Measurements from ENCODE around the gene TEX264.
"Not testable (repeated sequence)": the region's sequence is repeated elsewhere in the genome, so short reads cannot be mapped to it uniquely, and the experiment has no call there.

Gene TEX264, protein sequence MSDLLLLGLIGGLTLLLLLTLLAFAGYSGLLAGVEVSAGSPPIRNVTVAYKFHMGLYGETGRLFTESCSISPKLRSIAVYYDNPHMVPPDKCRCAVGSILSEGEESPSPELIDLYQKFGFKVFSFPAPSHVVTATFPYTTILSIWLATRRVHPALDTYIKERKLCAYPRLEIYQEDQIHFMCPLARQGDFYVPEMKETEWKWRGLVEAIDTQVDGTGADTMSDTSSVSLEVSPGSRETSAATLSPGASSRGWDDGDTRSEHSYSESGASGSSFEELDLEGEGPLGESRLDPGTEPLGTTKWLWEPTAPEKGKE

DNA sequence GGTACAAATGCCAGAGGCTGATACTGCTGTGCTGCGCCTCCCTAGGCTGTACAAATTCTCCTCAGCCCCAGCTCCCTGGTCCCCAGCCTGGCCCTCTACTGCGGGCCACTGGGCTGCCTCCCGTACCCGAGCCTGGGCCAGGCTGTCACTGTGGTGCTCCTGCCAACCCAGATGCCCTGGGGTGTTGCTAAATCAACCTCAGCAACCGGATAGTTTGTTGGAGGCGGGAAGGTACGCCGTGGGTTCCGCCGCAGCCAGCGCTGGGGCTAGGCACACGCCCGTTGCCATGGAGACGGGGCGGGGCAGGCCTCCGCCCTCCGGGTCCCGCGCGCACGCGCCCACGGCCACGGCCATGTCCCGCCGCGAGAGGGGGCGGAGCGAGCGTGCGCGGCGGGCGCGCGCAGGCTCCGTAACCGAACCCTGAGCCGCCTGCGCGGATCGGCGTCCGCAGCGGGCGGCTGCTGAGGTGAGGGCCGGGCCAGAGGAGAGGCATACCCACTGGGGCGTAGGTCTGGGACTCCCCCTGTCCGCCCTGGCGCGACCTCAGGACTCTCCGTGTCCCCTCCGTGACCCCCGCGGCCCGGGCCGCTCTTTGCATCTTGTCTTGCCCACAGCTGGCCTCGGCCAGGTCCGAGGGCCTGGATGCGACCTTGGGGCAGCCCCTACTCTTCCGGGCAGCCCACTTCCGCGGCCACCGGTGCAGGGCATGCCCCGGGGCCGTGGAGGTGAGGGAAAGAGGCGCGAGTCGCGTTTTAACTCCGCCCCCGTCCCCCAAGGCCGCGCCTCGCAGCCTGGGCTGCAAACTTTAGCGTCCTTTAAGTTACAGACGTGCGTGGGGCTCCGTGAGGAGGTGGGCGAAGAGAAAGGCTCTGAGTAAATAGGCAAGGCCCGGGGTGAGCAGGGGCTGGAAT is at the start of gene TEX264:
Gene TEX264, plus strand, starts transcription at position 430 of the 911 bp plus-strand sequence. CDS start 3,053 bp downstream, outside the sequence.
- peak within 1 kb of the TSS; percentile 74 for H3K4me3 ChIP-seq (ENCODE audit: low read depth, low read length)
- H3K9ac ChIP-seq (ENCODE audit: low read depth, low read length) = peak within 1 kb of the TSS; percentile 73
- peaks cover 8% of the 10 kb centered on the region for H3K4me1 ChIP-seq (ENCODE audit: control insufficient read depth, insufficient read depth, low read length)
- H3K9me3 ChIP-seq (ENCODE audit: control insufficient read depth, insufficient read depth, low read length) = no peaks in the 10 kb centered on the region
- H3K36me3 ChIP-seq (ENCODE audit: control insufficient read depth, insufficient read depth, low read length) = no peaks in the 10 kb centered on the region
- peaks cover 2% of the 10 kb centered on the region for H3K27me3 ChIP-seq (ENCODE audit: control insufficient read depth, insufficient read depth, low read length)

DNA sequence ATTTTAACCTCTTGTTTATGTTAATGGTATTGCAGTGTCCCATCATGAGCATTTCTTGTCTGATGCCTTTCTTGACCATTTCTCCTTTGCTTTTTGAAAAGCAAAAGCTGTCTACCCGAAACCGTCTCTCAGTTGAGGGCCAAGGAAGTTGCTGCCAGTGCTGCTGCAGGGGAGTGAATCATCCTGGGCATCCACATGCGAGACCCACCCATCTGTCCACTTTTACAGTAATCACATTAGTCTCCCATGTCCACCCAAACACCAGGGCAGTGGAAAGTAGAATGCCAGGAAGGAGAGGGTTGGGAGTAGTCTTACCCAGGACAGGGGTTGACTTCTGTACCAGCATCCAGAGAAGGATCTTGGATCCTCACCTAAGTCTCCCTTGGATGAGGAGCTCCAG is 48.6 kb upstream of the TEX264 start:
- Histone ChIP-seq H3K4me1 (ENCODE audit: control insufficient read depth, insufficient read depth, low read length) (peaks cover 10% of the 10 kb centered on the region), H3K27me3 (ENCODE audit: control insufficient read depth, insufficient read depth, low read length) (no peaks in the 10 kb centered on the region), H3K9me3 (ENCODE audit: control insufficient read depth, insufficient read depth, low read length) (no peaks in the 10 kb centered on the region), H3K36me3 (ENCODE audit: control insufficient read depth, insufficient read depth, low read length) (no peaks in the 10 kb centered on the region), H3K4me3 (ENCODE audit: low read depth, low read length) (no peak overlapping the region), H3K9ac (ENCODE audit: low read depth, low read length) (no peak overlapping the region)

DNA sequence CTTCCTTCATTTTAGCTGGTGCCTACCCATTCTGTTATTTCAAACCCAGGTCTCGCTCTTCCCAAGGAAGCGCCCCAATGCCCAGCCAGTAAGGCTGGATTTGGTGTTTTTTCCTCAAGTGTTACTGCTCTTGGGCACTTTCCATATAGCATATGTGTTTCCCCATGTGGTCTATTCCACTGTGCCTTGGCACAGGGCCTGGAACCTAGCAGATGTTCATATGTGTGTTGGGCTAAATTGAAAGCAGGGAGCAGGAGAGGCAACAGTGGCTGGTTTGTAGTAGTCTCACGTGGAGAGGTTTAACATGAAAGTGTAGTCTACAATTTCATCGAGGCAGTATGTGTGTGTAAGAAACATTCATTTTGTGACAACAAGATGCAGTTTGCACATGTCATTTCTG is 48.2 kb upstream of the TEX264 start:
- H3K36me3 ChIP-seq (ENCODE audit: control insufficient read depth, insufficient read depth, low read length) = no peaks in the 10 kb centered on the region
- H3K4me1 ChIP-seq (ENCODE audit: control insufficient read depth, insufficient read depth, low read length) = peaks cover 10% of the 10 kb centered on the region
- no peak overlapping the region for H3K9ac ChIP-seq (ENCODE audit: low read depth, low read length)
- no peak overlapping the region for H3K4me3 ChIP-seq (ENCODE audit: low read depth, low read length)
- no peaks in the 10 kb centered on the region for H3K9me3 ChIP-seq (ENCODE audit: control insufficient read depth, insufficient read depth, low read length)
- H3K27me3 ChIP-seq (ENCODE audit: control insufficient read depth, insufficient read depth, low read length) = no peaks in the 10 kb centered on the region

DNA sequence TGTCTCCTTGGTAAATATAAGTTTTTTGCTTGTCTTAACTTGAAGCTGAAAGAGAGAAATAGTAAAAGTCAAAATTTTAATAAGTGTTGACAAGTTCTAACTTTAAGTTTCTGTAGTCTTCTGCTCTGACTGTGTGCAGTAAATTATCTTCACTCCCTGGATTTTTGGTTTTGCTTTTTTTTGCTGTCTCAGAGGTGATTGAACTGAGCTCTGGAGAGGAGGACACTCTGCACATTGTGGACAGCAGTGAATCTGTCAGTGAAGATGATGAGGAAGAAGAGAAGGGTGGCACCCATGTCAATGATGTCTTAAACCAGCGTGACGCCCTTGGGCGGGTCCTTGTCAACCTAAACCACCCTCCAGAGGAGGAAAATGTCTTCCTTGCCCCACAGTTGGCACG is 40.5 kb upstream of the TEX264 start:
- Histone ChIP-seq H3K36me3 (ENCODE audit: control insufficient read depth, insufficient read depth, low read length) (peaks cover 9% of the 10 kb centered on the region), H3K27me3 (ENCODE audit: control insufficient read depth, insufficient read depth, low read length) (no peaks in the 10 kb centered on the region), H3K4me3 (ENCODE audit: low read depth, low read length) (no peak overlapping the region), H3K9me3 (ENCODE audit: control insufficient read depth, insufficient read depth, low read length) (no peaks in the 10 kb centered on the region), H3K9ac (ENCODE audit: low read depth, low read length) (no peak overlapping the region), H3K4me1 (ENCODE audit: control insufficient read depth, insufficient read depth, low read length) (no peaks in the 10 kb centered on the region)

DNA sequence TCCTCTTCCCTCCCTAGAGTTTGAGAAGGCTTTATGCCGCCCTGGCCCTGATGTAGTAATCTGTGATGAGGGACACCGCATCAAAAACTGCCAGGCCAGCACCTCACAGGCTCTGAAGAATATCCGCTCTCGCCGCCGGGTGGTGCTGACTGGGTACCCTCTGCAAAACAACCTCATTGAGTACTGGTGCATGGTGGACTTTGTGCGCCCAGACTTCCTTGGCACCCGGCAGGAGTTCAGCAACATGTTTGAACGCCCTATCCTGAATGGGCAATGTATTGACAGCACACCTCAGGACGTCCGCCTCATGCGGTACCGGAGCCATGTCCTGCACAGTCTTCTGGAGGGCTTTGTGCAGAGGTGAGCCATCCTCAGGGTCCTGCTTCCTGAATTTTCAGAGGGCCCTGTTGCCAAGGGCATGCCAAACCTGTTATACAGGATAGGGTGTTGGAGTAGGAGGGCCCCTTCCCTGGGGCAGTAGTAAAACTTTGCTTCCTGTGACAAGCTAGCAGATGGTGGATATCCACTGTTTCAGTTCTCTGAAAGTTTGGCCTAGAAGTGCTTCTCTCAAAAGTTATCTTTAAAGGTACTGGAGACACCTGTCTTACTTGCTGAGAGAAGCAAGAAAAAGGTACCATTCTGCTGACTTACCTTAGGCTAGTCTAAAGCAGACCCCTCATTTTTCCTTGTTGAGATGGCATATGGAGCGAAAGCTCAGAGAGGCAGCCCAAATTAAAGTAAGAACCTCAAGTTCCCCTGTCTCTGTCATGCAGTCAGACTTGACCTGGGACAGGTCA is 33.7 kb upstream of the TEX264 start:
- Histone ChIP-seq H3K36me3 (ENCODE audit: control insufficient read depth, insufficient read depth, low read length) (peaks cover 29% of the 10 kb centered on the region), H3K9me3 (ENCODE audit: control insufficient read depth, insufficient read depth, low read length) (no peaks in the 10 kb centered on the region), H3K4me3 (ENCODE audit: low read depth, low read length) (no peak overlapping the region), H3K4me1 (ENCODE audit: control insufficient read depth, insufficient read depth, low read length) (no peaks in the 10 kb centered on the region), H3K27me3 (ENCODE audit: control insufficient read depth, insufficient read depth, low read length) (no peaks in the 10 kb centered on the region), H3K9ac (ENCODE audit: low read depth, low read length) (no peak overlapping the region)

DNA sequence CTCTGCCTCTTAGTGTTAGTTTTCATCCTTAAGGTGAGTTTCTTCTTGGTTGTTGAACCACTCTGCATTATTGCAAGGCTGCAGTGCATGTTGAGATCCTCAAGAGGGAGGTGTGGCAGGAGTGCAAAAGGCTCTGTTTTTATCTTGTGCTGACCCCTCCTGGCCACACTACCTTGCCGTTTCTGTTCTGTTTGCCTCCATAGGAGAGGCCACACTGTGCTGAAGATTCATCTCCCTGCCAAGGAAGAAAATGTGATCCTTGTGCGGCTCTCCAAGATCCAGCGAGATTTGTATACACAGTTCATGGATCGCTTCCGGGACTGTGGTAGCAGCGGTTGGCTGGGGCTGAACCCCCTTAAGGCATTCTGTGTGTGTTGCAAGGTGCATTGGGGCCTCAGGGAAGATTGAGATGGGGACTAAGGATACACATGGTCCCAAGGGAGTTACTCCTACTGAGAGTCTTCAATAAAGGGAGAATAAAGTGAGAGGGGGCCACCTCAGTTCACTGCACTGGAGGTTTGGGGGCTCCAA is 33.0 kb upstream of the TEX264 start:
- no peaks in the 10 kb centered on the region for H3K27me3 ChIP-seq (ENCODE audit: control insufficient read depth, insufficient read depth, low read length)
- no peak overlapping the region for H3K9ac ChIP-seq (ENCODE audit: low read depth, low read length)
- H3K4me1 ChIP-seq (ENCODE audit: control insufficient read depth, insufficient read depth, low read length) = no peaks in the 10 kb centered on the region
- H3K4me3 ChIP-seq (ENCODE audit: low read depth, low read length) = no peak overlapping the region
- no peaks in the 10 kb centered on the region for H3K9me3 ChIP-seq (ENCODE audit: control insufficient read depth, insufficient read depth, low read length)
- peaks cover 29% of the 10 kb centered on the region for H3K36me3 ChIP-seq (ENCODE audit: control insufficient read depth, insufficient read depth, low read length)

DNA sequence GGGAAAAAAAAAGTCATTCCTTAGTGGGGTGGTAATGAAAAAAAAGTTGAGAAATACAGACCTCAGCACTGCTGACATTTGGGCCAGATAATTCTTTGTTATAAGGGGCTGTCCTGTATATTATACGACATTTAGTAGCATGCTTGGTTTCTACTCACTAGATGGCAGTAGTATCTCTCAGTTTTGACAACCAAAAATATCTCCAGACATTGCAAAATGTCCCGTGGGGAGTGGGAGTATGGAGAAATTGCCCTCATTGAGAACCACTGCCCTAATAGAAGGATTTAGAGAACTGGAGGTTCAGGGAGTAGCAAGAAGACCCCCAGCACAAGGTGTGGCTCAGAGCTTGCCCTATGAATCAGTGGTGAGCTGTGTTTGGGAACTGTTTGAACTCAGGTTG is 28.6 kb upstream of the TEX264 start:
- H3K4me3 ChIP-seq (ENCODE audit: low read depth, low read length) = no peak overlapping the region
- H3K27me3 ChIP-seq (ENCODE audit: control insufficient read depth, insufficient read depth, low read length) = no peaks in the 10 kb centered on the region

DNA sequence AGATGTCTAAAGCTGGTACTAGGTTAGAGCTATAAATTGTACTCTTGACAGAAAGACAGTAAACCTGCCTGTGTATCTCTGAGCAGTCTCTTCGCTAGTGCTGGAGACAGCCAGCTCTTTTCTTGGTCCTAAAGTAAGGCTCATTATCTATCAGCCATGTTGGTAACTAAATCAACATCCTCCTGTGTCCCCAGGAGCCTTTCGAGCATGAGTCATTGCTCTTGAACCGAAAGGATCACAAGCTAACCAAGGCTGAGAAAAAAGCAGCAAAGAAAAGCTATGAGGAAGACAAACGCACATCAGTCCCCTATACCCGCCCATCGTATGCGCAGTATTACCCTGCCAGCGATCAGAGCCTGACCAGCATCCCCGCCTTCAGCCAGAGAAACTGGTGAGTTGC is 25.0 kb upstream of the TEX264 start:
- Histone ChIP-seq H3K9ac (ENCODE audit: low read depth, low read length) (no peak overlapping the region), H3K4me1 (ENCODE audit: control insufficient read depth, insufficient read depth, low read length) (no peaks in the 10 kb centered on the region), H3K36me3 (ENCODE audit: control insufficient read depth, insufficient read depth, low read length) (peaks cover 25% of the 10 kb centered on the region), H3K4me3 (ENCODE audit: low read depth, low read length) (no peak overlapping the region), H3K9me3 (ENCODE audit: control insufficient read depth, insufficient read depth, low read length) (no peaks in the 10 kb centered on the region), H3K27me3 (ENCODE audit: control insufficient read depth, insufficient read depth, low read length) (no peaks in the 10 kb centered on the region)

More for the DNA sequence above, 28.6 kb upstream of the TEX264 start:
- Histone ChIP-seq H3K9me3 (ENCODE audit: control insufficient read depth, insufficient read depth, low read length) (no peaks in the 10 kb centered on the region), H3K4me1 (ENCODE audit: control insufficient read depth, insufficient read depth, low read length) (no peaks in the 10 kb centered on the region), H3K9ac (ENCODE audit: low read depth, low read length) (no peak overlapping the region), H3K36me3 (ENCODE audit: control insufficient read depth, insufficient read depth, low read length) (peaks cover 33% of the 10 kb centered on the region)

DNA sequence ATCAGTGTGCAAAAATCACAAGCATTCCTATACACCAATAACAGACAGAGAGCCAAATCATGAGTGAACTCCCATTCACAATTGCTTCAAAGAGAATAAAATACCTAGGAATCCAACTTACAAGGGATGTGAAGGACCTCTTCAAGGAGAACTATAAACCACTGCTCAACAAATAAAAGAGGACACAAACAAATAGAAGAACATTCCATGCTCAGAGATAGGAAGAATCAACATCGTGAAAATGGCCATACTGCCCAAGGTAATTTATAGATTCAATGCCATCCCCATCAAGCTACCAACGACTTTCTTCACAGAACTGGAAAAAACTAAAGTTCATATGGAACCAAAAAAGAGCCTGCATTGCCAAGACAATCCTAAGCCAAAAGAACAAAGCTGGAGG is 18.9 kb upstream of the TEX264 start:
- H3K9ac ChIP-seq (ENCODE audit: low read depth, low read length); H3K4me3 ChIP-seq (ENCODE audit: low read depth, low read length); H3K27me3 ChIP-seq (ENCODE audit: control insufficient read depth, insufficient read depth, low read length); H3K4me1 ChIP-seq (ENCODE audit: control insufficient read depth, insufficient read depth, low read length); H3K9me3 ChIP-seq (ENCODE audit: control insufficient read depth, insufficient read depth, low read length): not testable (repeated sequence)
- peaks cover 15% of the 10 kb centered on the region for H3K36me3 ChIP-seq (ENCODE audit: control insufficient read depth, insufficient read depth, low read length)

DNA sequence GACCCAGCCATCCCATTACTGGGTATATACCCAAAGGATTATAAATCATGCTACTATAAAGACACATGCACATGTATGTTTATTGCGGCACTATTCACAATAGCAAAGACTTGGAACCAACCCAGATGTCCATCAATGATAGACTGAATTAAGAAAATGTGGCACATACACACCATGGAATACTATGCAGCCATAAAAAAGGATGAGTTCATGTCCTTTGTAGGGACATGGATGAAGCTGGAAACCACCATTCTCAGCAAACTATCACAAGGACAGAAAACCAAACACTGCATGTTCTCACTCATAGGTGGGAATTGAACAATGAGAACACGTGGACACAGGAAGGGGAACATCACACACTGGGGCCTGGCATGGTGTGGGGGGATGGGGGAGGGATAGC is 17.6 kb upstream of the TEX264 start:
- H3K36me3 ChIP-seq (ENCODE audit: control insufficient read depth, insufficient read depth, low read length); H3K9me3 ChIP-seq (ENCODE audit: control insufficient read depth, insufficient read depth, low read length); H3K4me3 ChIP-seq (ENCODE audit: low read depth, low read length); H3K9ac ChIP-seq (ENCODE audit: low read depth, low read length); H3K27me3 ChIP-seq (ENCODE audit: control insufficient read depth, insufficient read depth, low read length); H3K4me1 ChIP-seq (ENCODE audit: control insufficient read depth, insufficient read depth, low read length): not testable (repeated sequence)

DNA sequence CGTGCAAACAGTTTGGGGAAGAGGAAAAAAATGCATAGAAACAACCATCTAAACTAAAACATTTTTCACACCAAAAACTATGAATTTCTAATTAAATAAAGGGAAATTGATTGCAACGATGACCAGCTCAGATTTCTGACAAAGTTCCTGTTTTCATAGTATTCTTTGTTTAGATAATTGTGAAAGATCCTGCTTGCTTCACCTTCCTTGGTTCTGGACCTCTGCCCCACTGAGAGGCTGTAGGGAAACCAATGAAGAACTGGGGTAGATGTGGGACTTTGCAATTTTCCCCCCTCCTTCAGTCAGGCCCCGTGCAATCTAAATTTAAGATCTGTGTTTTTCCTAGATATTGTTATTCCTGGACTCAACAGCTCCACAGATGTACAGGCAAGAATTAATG is 13.8 kb upstream of the TEX264 start:
- H3K4me1 ChIP-seq (ENCODE audit: control insufficient read depth, insufficient read depth, low read length) = no peaks in the 10 kb centered on the region
- peaks cover 14% of the 10 kb centered on the region for H3K36me3 ChIP-seq (ENCODE audit: control insufficient read depth, insufficient read depth, low read length)
- no peak overlapping the region for H3K9ac ChIP-seq (ENCODE audit: low read depth, low read length)
- H3K9me3 ChIP-seq (ENCODE audit: control insufficient read depth, insufficient read depth, low read length) = no peaks in the 10 kb centered on the region
- no peaks in the 10 kb centered on the region for H3K27me3 ChIP-seq (ENCODE audit: control insufficient read depth, insufficient read depth, low read length)
- H3K4me3 ChIP-seq (ENCODE audit: low read depth, low read length) = no peak overlapping the region

Measured in iPS-15b (cell line).